LNCAP (cell line): Measurements from ENCODE around the gene ZFC3H1.

Source experiments
- CTCF ChIP-seq: fragments of 450-650 bp; IDR thresholded peaks from 2 replicates; pipeline ENCODE4 v1.5.1; 2017; ENCODE audit warnings: mild to moderate bottlenecking

ZFC3H1 gene

DNA sequence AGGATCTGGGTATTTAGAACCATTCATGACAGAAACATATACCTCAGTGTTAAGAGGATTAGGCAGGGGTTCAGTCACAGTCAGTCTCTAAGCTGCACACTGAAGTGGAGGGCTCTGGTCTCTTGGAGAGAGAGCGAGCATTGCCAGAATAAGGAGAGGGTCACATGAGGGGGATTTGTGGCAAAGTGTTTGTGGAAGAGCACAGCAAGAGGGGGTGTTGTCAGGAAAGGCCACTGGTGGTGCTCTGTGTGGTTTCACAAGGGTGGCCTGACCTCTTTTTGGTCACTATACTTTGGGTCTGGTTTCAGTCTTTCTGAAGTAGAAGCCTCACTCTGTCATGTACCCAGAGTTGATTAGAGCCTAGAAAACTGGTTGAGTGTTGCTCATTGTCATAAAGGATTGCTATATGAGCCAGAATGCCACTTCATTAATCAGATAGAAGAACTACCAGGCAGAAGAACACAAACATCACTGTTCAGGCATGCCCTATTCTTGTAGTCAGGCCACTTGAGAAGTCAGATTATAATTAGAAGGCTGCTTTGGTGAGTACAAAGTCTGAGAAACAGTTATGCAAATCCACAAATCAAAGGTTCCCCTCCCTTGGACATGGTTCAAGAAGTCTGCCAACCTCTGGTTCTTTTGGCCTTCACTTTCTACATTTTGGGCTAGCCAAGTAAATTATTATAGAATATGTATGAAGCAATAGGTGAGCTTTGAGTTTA is 30.6 kb upstream of the ZFC3H1 start:
- TF ChIP-seq CTCF: no peak

GRCh38 chr12:71693126-71693525 is 29.5 kb upstream of the ZFC3H1 start:
- no peak for TF ChIP-seq CTCF

DNA sequence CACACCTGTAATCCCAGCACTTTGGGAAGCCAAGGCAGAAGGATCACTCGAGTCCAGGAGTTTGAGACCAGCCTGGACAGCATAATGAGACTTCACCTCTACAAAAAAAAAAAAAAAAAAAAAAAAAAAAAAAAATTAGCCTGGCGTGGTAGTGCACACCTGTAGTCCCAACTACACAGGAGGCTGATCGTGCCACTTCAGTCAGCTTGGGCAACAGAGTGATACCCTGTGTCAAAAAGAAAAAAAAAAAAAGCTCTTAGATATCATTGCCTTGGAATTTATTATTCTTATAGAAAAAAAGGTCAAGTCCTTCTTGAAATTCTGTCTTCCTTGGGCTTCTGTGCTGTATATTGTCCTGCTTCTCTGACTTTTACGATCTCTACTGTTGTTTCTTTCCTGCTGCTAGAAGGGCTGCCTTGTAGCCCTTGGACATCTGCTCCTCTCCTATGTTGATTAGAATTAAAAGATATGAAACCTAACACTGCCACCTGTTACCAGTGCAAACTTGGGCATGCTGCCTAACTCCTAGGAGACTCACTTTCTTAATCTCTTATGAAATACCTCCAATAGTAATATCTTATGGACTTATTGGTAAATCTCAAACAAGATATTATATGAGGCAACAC is 28.0 kb upstream of the ZFC3H1 start:
- no peak for TF ChIP-seq CTCF

DNA sequence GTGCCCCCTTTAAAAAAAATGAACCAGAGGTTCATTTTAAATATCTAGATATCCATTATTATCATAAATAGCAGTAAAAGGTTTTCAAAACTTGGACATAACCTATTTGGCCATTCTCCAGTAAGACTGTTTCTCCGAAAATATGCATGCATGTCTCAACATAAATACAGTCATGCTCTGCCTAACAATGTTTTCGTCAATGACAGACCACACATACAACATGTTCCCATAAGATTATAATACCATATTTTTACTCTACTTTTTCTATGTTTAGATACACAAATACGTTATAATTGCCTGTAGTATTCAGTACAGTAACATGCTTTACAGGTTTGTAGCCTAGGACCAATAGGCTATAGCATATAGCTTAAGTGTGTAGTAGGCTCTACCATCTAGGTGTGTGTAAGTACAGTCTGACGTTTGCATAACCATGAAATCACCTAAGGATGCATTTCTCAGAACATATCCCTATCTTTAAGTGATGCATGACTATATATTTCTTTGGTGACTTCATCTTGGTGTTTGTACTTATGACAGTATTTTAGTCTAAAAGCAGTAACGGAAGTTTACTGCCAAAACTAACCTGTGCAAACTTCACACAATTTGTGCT is 25.4 kb upstream of the ZFC3H1 start:
- TF ChIP-seq CTCF: no peak

GRCh38 chr12:71686658-71687025 is 23.0 kb upstream of the ZFC3H1 start:
- TF ChIP-seq CTCF: no peak

DNA sequence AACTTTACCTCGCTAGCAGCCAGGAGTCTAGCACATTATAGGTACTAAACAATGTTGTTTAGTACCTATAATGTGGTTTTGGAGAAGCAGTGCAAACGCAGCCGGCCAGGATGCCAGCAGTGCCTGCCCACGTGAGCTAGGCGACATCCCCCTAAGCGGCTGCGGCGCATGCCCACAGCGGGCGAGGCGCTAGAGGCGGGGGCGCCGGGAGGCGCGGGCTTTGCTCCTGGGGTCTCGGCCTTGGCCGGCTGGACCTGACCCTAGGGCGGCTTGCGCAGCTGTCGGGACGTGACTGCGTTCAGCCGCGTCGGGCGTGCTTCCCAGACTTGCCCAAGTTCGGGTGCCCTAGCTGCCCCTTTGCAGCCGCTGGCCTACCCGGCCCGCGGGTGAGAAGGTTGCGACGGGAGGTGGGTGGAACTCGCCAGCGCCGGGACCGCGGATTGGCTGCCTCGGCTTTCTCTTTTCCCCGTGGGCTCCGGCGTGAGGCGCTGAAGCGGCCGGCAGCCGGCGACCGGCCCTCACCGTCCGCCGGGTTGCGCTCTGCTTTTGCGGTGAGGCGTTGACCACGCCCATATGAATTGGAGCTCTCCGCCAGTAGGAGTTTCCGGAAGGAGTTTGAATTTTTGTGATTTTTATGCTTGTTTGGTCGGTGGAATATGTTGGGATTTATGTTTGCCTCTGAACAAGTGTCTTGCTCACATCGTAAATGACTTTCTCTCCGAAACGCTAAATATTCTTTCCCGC is 22.4 kb upstream of the ZFC3H1 start, which contains the start of gene TMEM19:
Gene TMEM19, plus strand, starts transcription at position 169 of the 744 bp plus-strand sequence. CDS start 599 bp downstream, outside the sequence.
- peak; percentile 43; the same call in 1 of the 2 replicates for TF ChIP-seq CTCF

DNA sequence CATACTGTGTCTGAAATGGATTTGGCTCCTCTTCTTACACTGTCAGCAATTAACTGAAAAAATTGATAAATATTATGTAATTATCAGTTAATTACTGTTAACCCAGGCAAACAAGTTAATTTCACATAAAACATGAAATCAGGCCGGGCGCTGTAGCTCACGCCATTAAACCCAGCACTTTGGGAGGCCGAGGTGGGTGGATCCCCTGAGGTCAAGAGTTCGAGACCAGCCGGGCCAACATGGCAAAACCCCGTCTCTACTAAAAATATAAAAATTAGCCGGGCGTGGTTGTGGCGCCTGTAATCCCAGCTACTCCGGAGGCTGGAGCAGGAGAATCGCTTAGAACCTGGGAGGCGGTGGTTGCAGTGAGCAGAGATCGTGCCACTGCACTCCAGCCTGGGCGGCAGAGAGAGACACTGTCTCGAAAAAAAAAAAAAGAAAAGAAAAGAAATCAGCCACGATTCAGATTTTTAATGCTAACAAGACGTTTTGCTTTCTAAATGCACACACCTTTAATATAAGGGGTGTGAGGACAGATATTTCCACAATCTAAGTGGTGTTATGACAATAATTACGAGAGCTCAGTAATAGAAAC is 21.8 kb upstream of the ZFC3H1 start:
- no peak for TF ChIP-seq CTCF
